GM12801 (cell line): ENCODE measurements around the gene UNC119B.

Source experiments
- CTCF ChIP-seq: IDR thresholded peaks from one replicate; pipeline ENCODE4 v1.5.1; 2011; ENCODE audit warnings: control low read depth; ENCODE audit not compliant: insufficient read length; ENCODE audit errors: extremely low read depth

UNC119B gene

GRCh38 chr12:120668868-120669840 is 41.1 kb upstream of the UNC119B start:
- no peak for TF ChIP-seq CTCF

DNA sequence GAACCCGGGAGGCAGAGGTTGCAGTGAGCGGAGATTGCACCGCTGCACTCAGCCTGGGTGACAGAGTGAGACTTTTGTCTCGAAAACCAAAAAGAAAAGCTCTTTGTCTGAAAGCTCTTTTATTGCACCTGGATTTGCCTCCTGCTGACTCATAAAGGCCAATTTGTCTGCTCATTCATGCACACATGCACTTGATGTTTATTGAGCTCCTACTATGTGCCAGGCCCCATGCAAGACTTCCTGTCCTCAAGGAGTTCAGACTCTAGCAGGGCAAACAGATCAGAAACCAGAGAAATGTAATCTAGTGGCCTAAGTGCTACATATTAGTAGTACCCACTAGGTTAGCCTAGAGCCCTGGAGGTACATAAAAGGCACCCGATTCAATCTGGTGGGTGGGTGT is 39.6 kb upstream of the UNC119B start:
- no peak for TF ChIP-seq CTCF

DNA sequence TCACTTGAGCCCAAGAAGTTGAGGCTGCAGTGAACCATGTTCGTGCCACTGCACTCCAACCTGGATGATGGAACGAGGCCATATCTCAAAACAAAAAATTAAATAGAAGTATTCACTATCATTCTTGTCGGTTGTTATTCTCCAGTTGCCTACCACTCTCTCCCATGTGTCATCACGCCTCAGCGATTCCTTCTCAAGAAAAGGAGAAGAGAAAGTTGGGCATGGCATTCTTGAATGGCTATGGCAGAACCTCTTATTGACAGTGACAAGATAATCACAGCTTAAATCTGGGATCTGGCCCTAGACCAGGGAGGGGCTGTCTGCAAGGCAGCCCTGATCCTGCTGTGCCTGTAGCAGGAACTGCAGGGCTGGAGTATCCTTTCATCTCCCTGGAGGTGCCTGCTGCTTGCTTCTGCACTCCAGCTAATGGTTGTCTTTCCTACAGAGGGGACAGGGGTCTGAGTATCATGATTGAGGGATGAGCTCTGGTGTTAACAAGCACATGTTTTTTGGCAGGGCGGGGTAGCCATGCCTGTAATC is 36.1 kb upstream of the UNC119B start:
- TF ChIP-seq CTCF, result no peak

GRCh38 chr12:120677765-120678473 is 32.3 kb upstream of the UNC119B start:
- TF ChIP-seq CTCF, result no peak

DNA sequence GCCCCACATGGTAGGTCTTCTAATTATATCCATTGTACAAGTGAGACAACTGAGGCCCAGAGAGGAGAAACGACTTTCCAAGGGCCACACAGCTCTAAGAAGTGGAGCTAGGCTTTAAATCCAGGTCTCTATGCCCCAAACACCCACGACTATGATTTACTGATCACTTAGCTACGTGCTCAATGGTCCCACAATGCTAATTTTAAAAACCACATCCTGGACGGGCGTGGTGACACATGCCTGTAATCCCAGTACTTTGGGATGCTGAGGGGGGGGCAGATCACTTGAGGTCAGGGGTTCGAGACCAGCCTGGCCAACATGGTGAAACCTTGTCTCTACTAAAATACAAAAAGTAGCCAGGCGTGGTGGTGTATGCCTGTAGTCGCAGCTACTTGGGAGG is 31.7 kb upstream of the UNC119B start:
- TF ChIP-seq CTCF, result no peak

DNA sequence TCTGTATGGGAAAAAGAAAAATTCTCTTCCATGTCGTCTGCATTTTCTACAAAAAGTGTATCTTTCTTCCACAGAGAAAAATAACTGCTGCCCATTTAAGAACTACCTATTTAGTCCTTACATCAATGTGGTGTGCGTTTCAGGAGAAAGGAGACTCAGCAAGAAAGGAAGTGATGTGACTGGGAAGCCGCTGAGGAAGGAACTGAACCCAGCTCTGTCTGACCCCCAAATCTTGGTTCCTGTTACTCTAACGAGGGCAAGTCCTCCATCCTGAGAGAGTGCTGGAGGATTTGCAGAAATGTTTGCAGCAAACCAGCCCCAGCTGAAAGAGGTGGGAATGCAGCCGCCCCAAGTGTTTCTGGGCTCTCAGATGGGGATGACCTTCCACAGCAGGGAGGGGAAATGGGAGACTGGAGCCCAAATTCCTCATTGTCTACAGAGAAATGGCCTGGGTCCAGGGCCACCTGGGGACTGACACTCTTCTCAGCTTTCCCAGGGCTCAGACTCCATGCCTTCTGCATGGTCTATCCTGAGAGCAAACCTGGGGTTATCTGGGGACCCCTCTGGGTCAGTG is 30.0 kb upstream of the UNC119B start:
- no peak for TF ChIP-seq CTCF

DNA sequence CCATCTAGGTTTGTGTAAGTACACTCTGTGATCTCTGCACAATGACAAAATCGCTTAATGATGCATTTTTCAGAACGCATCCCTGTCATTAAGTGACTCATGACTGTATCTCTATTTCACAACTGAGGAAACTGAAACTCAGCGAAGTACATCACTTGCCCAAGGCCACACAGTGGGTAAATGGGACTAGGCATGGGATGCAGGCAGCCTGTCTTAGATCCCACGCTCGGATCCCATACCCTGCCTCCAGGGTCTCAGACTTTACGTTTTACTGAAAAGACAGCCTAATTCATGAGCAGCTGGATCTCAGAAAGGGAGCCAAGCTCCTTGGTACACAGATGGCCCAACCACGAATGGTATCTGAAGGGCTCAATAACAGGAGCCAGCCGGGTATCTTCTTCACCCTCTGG is 25.7 kb upstream of the UNC119B start:
- no peak for TF ChIP-seq CTCF
